IMR-90 (cell line): ENCODE results near the gene CYP51A1.

Experiments
- FOS ChIP-seq: fragments of 150-350 bp; IDR thresholded peaks from 2 replicates; pipeline ENCODE4 v1.6.1; 2016; ENCODE audit warnings: low read depth, low read length
- MXI1 ChIP-seq: IDR thresholded peaks from 2 replicates; pipeline ENCODE4 v1.6.1; 2012; ENCODE audit warnings: low read depth, mild to moderate bottlenecking, low read length, moderate library complexity, borderline replicate concordance
- POLR2A ChIP-seq: IDR thresholded peaks from 2 replicates; pipeline ENCODE4 v1.6.1; 2012; ENCODE audit warnings: mild to moderate bottlenecking, low read depth, low read length
- RAD21 ChIP-seq: IDR thresholded peaks from 2 replicates; pipeline ENCODE4 v1.6.1; 2012; ENCODE audit warnings: low read length, improper control_type of control experiment
- RCOR1 ChIP-seq: IDR thresholded peaks from 2 replicates; pipeline ENCODE4 v1.6.1; 2012; ENCODE audit warnings: mild to moderate bottlenecking, low read length, improper control_type of control experiment; ENCODE audit not compliant: insufficient replicate concordance
- USF2 ChIP-seq: fragments of 150-350 bp; IDR thresholded peaks from 2 replicates; pipeline ENCODE4 v1.6.1; 2017; ENCODE audit warnings: mild to moderate bottlenecking, antibody characterized with exemption, low read length, low read depth
- TF ChIP-seq, protein P1 (sequence below): conservative IDR thresholded peaks from 2 replicates; pipeline ENCODE4 v1.5.1; 2012; ENCODE audit warnings: mild to moderate bottlenecking, low read depth, low read length, improper control_type of control experiment
- TF ChIP-seq, protein P2 (sequence below): fragments of 150-350 bp; IDR thresholded peaks from 2 replicates; pipeline ENCODE4 v1.6.1; 2016; ENCODE audit warnings: low read depth, mild to moderate bottlenecking, low read length, moderate library complexity, borderline replicate concordance

GRCh38 chr7:92100534-92100933 is 33.7 kb downstream of the CYP51A1 start:
- TF ChIP-seq POLR2A (no peak), USF2 (no peak), RAD21 (no peak), MXI1 (no peak), RCOR1 (no peak), FOS (no peak)
- TF ChIP-seq, protein P1, sequence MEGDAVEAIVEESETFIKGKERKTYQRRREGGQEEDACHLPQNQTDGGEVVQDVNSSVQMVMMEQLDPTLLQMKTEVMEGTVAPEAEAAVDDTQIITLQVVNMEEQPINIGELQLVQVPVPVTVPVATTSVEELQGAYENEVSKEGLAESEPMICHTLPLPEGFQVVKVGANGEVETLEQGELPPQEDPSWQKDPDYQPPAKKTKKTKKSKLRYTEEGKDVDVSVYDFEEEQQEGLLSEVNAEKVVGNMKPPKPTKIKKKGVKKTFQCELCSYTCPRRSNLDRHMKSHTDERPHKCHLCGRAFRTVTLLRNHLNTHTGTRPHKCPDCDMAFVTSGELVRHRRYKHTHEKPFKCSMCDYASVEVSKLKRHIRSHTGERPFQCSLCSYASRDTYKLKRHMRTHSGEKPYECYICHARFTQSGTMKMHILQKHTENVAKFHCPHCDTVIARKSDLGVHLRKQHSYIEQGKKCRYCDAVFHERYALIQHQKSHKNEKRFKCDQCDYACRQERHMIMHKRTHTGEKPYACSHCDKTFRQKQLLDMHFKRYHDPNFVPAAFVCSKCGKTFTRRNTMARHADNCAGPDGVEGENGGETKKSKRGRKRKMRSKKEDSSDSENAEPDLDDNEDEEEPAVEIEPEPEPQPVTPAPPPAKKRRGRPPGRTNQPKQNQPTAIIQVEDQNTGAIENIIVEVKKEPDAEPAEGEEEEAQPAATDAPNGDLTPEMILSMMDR = no peak
- TF ChIP-seq, protein P2, sequence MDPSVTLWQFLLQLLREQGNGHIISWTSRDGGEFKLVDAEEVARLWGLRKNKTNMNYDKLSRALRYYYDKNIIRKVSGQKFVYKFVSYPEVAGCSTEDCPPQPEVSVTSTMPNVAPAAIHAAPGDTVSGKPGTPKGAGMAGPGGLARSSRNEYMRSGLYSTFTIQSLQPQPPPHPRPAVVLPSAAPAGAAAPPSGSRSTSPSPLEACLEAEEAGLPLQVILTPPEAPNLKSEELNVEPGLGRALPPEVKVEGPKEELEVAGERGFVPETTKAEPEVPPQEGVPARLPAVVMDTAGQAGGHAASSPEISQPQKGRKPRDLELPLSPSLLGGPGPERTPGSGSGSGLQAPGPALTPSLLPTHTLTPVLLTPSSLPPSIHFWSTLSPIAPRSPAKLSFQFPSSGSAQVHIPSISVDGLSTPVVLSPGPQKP = no peak
